Trophoblast cell (in vitro differentiated cells and primary cell): ENCODE results near the gene MOXD1.

Experiments used
- DNase-seq, 2 donors: peaks; one replicate each; pipeline ENCODE4 v3.0.0-alpha.2; 2016
- H2AFZ ChIP-seq: 2 replicates; pipeline ENCODE4 v1.6.1; 2013; ENCODE audit warnings: low read length, moderate library complexity, mild to moderate bottlenecking; ENCODE audit not compliant: insufficient read depth, poor library complexity
- H2AK5ac ChIP-seq: 2 replicates; pipeline ENCODE4 v1.6.1; 2013; ENCODE audit warnings: mild to moderate bottlenecking, low read length
- H2BK120ac ChIP-seq: 2 replicates; pipeline ENCODE4 v1.6.1; 2013; ENCODE audit warnings: low read length, mild to moderate bottlenecking, moderate library complexity; ENCODE audit not compliant: insufficient read depth, poor library complexity
- H2BK12ac ChIP-seq: 2 replicates; pipeline ENCODE4 v1.6.1; 2013; ENCODE audit warnings: mild to moderate bottlenecking, low read length, moderate library complexity
- H2BK5ac ChIP-seq: 2 replicates; pipeline ENCODE4 v1.6.1; 2013; ENCODE audit warnings: low read length, low read depth, moderate library complexity, mild to moderate bottlenecking; ENCODE audit not compliant: poor library complexity
- H3K14ac ChIP-seq: 2 replicates; pipeline ENCODE4 v1.6.1; 2013; ENCODE audit warnings: mild to moderate bottlenecking, low read length
- H3K18ac ChIP-seq: 2 replicates; pipeline ENCODE4 v1.6.1; 2013; ENCODE audit warnings: mild to moderate bottlenecking, low read length
- H3K23ac ChIP-seq: 2 replicates; pipeline ENCODE4 v1.6.1; 2013; ENCODE audit warnings: low read length
- H3K27ac ChIP-seq: 2 replicates; pipeline ENCODE4 v1.5.1; 2013; ENCODE audit warnings: low read depth, mild to moderate bottlenecking, inconsistent platforms, low read length, moderate library complexity
- H3K27me3 ChIP-seq: 2 replicates; pipeline ENCODE4 v1.6.1; 2013; ENCODE audit warnings: inconsistent platforms, mild to moderate bottlenecking, low read length, moderate library complexity; ENCODE audit not compliant: insufficient read depth
- H3K36me3 ChIP-seq, 2 experiments: 1 replicate in 1 of 2; 2 replicates in 1 of 2; pipeline ENCODE4 v1.6.1; 2013; ENCODE audit warnings: low read length in 2 of 2, mild to moderate bottlenecking in 2 of 2, moderate library complexity in 1 of 2; ENCODE audit not compliant: insufficient read depth in 2 of 2, control insufficient read depth in 1 of 2
- H3K4ac ChIP-seq: 2 replicates; pipeline ENCODE4 v1.6.1; 2013; ENCODE audit warnings: low read depth, mild to moderate bottlenecking, low read length, moderate library complexity
- H3K4me1 ChIP-seq, 2 experiments: 1 replicate in 1 of 2; 2 replicates in 1 of 2; pipeline ENCODE4 v1.6.1; 2013; ENCODE audit warnings: low read length in 2 of 2, mild to moderate bottlenecking in 2 of 2, moderate library complexity in 1 of 2; ENCODE audit not compliant: insufficient read depth in 2 of 2, control insufficient read depth in 1 of 2
- H3K4me2 ChIP-seq: 2 replicates; pipeline ENCODE4 v1.6.1; 2013; ENCODE audit warnings: inconsistent platforms, mild to moderate bottlenecking, low read length, moderate library complexity
- H3K4me3 ChIP-seq: 2 replicates; pipeline ENCODE4 v1.5.1; 2013; ENCODE audit warnings: mild to moderate bottlenecking, low read depth, low read length, inconsistent platforms
- H3K79me1 ChIP-seq: one replicate; pipeline ENCODE4 v1.6.1; 2013; ENCODE audit warnings: low read length
- H3K79me2 ChIP-seq: 2 replicates; pipeline ENCODE4 v1.6.1; 2013; ENCODE audit warnings: low read length, mild to moderate bottlenecking; ENCODE audit not compliant: control insufficient read depth, insufficient read depth, poor library complexity
- H3K9ac ChIP-seq: 2 replicates; pipeline ENCODE4 v1.6.1; 2013; ENCODE audit warnings: mild to moderate bottlenecking, low read length
- H3K9me3 ChIP-seq: 2 replicates; pipeline ENCODE4 v1.6.1; 2013; ENCODE audit warnings: low read depth, mild to moderate bottlenecking, control low read depth, inconsistent platforms, low read length; ENCODE audit not compliant: insufficient read depth
- H4K12ac ChIP-seq: 2 replicates; pipeline ENCODE4 v1.6.1; 2013; ENCODE audit warnings: low read depth, mild to moderate bottlenecking, low read length, moderate library complexity
- H4K8ac ChIP-seq: 2 replicates; pipeline ENCODE4 v1.6.1; 2013; ENCODE audit warnings: low read depth, mild to moderate bottlenecking, low read length, moderate library complexity
- H4K91ac ChIP-seq: one replicate; pipeline ENCODE4 v1.6.1; 2013; ENCODE audit warnings: low read depth, mild to moderate bottlenecking, low read length, moderate library complexity
- WGBS: extraction: QIAGEN DNeasy Blood & Tissue Kit; methylation state at CpG from one replicate; pipeline ENCODE4 v1.1.7; 2013; ENCODE audit warnings: missing lambda C conversion rate; ENCODE audit not compliant: insufficient read length, insufficient coverage; ENCODE audit errors: extremely low coverage; 5-methylcytosine and 5-hydroxymethylcytosine counted together

MOXD1 gene

DNA sequence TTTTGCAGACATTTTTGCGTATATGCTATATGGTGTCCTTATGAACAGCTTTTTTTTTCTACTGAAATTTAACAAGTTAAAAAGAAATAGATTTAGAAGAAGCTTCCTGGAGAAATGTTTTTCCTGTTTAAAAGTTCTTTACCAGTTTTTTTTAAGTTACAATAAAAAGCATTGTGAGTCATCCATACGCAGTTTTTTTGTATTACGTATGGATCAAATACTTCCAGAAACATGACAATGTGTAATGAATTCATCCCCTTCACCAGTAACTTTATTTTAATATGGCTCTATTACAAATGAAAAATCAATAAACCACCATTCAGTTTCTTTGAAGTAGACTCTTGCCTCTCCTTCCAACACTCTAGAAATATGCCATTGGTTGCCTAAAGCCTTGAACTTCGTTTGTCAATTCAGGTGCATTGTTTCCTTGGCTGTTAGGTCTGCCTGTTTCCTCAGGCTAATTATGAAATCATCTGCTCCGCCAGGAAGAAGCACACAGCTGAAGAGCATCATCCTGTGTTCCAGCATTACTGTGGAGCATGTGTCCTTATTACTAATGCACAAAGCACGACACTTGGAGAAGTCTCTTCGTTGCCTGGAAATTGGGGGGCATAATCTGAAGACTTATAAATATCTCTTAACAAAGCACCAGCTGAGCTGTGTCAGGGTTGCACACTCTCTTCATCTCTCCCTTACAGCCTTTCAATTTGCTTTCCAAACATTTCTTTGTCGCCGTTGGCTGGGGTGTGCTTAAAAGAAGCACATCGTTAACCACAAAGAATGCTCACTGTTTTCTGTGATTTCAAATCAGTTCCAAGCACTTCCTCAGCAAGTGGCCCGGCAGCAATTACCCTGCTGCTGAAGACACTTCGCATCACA lies 9.6 kb downstream of the MOXD1 start:
- Histone ChIP-seq H4K12ac (no peak overlapping the region), H4K91ac (no peak overlapping the region), H3K18ac (no peak overlapping the region), H2AFZ (no peak overlapping the region), H2AK5ac (no peak overlapping the region), H3K4ac (no peak overlapping the region), H3K27ac (no peak overlapping the region), H3K4me2 (no peak overlapping the region), H2BK12ac (no peak overlapping the region), H3K27me3 (no peaks in the 10 kb centered on the region), H3K4me1 (no peaks in the 10 kb centered on the region), H2BK120ac (no peak overlapping the region), H3K79me1 (no peaks in the 10 kb centered on the region), H3K4me3 (no peak overlapping the region), H4K8ac (no peak overlapping the region), H3K36me3 (no peaks in the 10 kb centered on the region), H3K79me2 (no peaks in the 10 kb centered on the region), H3K14ac (no peak overlapping the region), H3K9ac (no peak overlapping the region), H2BK5ac (no peak overlapping the region), H3K23ac (no peak overlapping the region), H3K9me3 (peaks cover 4% of the 10 kb centered on the region)
- no CpG with 5 or more reads among the region's 12 CpGs for WGBS
- DNase-seq: peak in 1 of 2 donors; percentile 17

DNA sequence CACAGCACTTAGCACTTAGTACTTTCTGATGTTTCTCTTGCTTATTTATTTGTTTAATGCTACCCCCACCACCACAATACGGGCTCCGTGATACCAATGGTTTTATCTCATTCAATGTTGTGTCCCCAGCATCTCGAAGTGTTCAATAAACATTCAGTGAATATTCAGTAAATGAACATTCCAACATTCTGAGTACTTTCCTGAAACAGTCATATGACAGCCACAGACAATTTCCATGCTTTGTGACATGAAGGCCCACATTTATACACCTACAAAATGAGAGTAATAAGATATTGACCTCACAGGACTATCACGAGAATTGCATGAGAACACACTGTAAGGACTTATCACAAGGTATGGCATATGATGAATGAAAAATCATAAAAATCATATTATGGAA lies 10.8 kb downstream of the MOXD1 start:
- no peak overlapping the region for H2BK120ac ChIP-seq
- H3K36me3 ChIP-seq: no peaks in the 10 kb centered on the region
- DNase-seq: no peak
- WGBS: no CpG with 5 or more reads among the region's 4 CpGs
- no peaks in the 10 kb centered on the region for H3K27me3 ChIP-seq
- no peak overlapping the region for H3K27ac ChIP-seq
- H3K79me2 ChIP-seq: no peaks in the 10 kb centered on the region
- no peak overlapping the region for H3K9ac ChIP-seq
- no peak overlapping the region for H3K18ac ChIP-seq
- H3K14ac ChIP-seq: no peak overlapping the region
- H3K4me2 ChIP-seq: no peak overlapping the region
- no peak overlapping the region for H4K12ac ChIP-seq
- no peak overlapping the region for H4K8ac ChIP-seq
- H3K23ac ChIP-seq: no peak overlapping the region
- H3K9me3 ChIP-seq: peaks cover 4% of the 10 kb centered on the region
- no peaks in the 10 kb centered on the region for H3K4me1 ChIP-seq
- no peak overlapping the region for H2AFZ ChIP-seq
- H4K91ac ChIP-seq: no peak overlapping the region
- H2AK5ac ChIP-seq: no peak overlapping the region
- H2BK12ac ChIP-seq: no peak overlapping the region
- no peak overlapping the region for H2BK5ac ChIP-seq
- H3K79me1 ChIP-seq: no peaks in the 10 kb centered on the region
- H3K4me3 ChIP-seq: no peak overlapping the region
- no peak overlapping the region for H3K4ac ChIP-seq

DNA sequence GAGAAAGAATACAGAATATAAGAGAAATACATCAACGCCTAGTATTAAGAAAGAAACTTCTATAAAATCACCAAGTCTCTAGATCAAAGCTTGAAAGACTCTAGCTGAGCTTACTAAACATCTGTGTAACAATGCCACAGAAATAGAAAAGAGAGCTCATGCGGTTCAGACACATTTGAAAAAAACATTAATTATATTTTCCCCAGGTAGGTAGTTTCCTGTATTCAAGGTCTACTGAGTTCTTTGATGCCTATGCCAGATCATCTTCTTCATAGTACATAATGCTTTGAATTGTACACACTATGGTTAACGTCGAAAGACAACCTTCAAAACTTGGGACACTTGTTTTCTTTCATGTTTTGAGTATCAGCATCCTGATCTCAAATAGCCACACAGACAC lies 11.3 kb downstream of the MOXD1 start:
- no peaks in the 10 kb centered on the region for H3K79me1 ChIP-seq
- no peak overlapping the region for H3K23ac ChIP-seq
- H3K36me3 ChIP-seq: no peaks in the 10 kb centered on the region
- peaks cover 4% of the 10 kb centered on the region for H3K9me3 ChIP-seq
- no peak overlapping the region for H2BK12ac ChIP-seq
- H3K4ac ChIP-seq: no peak overlapping the region
- WGBS: no CpG with 5 or more reads among the region's 4 CpGs
- no peak overlapping the region for H2BK120ac ChIP-seq
- H3K18ac ChIP-seq: no peak overlapping the region
- no peak overlapping the region for H3K4me2 ChIP-seq
- no peak overlapping the region for H3K27ac ChIP-seq
- H2AFZ ChIP-seq: no peak overlapping the region
- no peak overlapping the region for H4K12ac ChIP-seq
- H3K14ac ChIP-seq: no peak overlapping the region
- no peak overlapping the region for H2BK5ac ChIP-seq
- H3K27me3 ChIP-seq: no peaks in the 10 kb centered on the region
- H3K9ac ChIP-seq: no peak overlapping the region
- no peak overlapping the region for H3K4me3 ChIP-seq
- H3K4me1 ChIP-seq: no peaks in the 10 kb centered on the region
- no peak overlapping the region for H2AK5ac ChIP-seq
- H3K79me2 ChIP-seq: no peaks in the 10 kb centered on the region
- no peak for DNase-seq
- no peak overlapping the region for H4K91ac ChIP-seq
- no peak overlapping the region for H4K8ac ChIP-seq

DNA sequence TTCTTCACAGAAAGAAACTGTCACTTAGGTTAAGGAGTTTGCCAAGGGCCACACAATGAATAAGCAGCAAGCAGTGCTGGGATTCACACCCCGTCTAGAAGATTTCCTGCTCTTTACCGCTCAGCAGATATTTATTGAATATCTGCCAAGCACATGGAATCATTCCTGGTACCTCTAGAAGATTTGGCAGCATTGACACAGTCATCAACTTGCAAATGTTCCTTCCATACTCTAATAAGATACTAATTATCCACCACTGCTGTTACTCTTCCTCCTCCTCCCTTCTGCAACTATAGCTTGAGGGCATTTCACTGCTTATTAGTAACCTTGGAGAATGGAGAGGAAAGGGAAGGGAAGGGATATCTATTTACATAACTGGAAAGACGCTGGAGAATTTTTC lies 13.0 kb downstream of the MOXD1 start:
- no peak overlapping the region for H3K4ac ChIP-seq
- H2AK5ac ChIP-seq: no peak overlapping the region
- no peak overlapping the region for H4K91ac ChIP-seq
- no peaks in the 10 kb centered on the region for H3K79me2 ChIP-seq
- H2BK5ac ChIP-seq: no peak overlapping the region
- no peak overlapping the region for H4K12ac ChIP-seq
- H2AFZ ChIP-seq: no peak overlapping the region
- no peak overlapping the region for H2BK120ac ChIP-seq
- H3K4me1 ChIP-seq: no peaks in the 10 kb centered on the region
- H3K4me2 ChIP-seq: no peak overlapping the region
- no peak overlapping the region for H3K23ac ChIP-seq
- H3K9ac ChIP-seq: no peak overlapping the region
- no peak overlapping the region for H4K8ac ChIP-seq
- H3K79me1 ChIP-seq: no peaks in the 10 kb centered on the region
- no peaks in the 10 kb centered on the region for H3K9me3 ChIP-seq
- no peak overlapping the region for H3K27ac ChIP-seq
- no peak for DNase-seq
- no CpG with 5 or more reads among the region's 3 CpGs for WGBS
- H3K4me3 ChIP-seq: no peak overlapping the region
- no peak overlapping the region for H2BK12ac ChIP-seq
- H3K14ac ChIP-seq: no peak overlapping the region
- no peaks in the 10 kb centered on the region for H3K36me3 ChIP-seq
- H3K18ac ChIP-seq: no peak overlapping the region
- H3K27me3 ChIP-seq: no peaks in the 10 kb centered on the region
